Measurements from ENCODE around the gene MYO1D. TPM values are rescaled to one million over a fixed set of nuclear protein-coding genes. Genes with fewer than 3 reads are reported as not detected.
"Not testable (repeated sequence)": the region's sequence is repeated elsewhere in the genome, so short reads cannot be mapped to it uniquely, and the experiment has no call there.

The MYO1D gene
- polyA plus RNA-seq, 10 donors, result 3.8 to 7.8 (median 5.4) TPM

DNA sequence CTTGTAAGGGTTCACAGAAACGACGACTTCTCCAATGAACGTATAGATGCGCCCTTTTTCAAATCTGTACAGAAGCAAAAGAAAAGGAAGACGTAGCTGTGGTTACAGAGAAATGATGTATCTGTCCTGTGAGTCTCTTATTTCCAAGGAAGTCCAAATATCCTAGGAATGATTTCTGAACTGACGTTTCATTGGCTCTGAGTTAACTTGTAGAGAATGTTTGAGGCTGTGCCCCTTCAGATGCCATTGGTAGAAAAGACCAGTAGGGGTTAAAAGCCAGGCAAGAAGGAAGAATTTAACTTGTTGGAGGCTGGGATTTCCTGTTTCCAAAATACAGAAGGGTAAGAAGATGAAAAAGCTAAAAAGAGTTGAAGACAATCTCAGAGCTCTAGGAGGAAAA is 96.2 kb downstream of the MYO1D start:
- DNase-seq, result no peak

DNA sequence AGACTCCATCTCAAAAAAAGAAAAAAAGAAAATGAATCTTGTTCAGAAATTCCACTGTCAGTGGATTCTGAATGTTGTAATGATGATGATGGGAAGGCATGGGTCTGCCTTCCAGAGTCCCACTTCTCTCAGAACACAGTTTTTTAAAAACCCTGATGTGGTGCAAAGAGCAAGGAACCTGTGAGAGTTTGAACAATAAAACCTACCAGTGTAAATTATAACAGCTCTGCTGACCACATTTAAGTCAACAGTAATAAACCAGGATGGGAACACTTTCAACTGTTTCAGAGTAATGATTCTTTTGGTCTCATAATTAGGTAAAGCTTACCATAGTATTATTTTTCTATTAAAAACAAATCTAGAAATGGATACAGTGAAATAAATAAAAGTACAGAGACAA is 99.0 kb downstream of the MYO1D start:
- DNase-seq, result no peak

DNA sequence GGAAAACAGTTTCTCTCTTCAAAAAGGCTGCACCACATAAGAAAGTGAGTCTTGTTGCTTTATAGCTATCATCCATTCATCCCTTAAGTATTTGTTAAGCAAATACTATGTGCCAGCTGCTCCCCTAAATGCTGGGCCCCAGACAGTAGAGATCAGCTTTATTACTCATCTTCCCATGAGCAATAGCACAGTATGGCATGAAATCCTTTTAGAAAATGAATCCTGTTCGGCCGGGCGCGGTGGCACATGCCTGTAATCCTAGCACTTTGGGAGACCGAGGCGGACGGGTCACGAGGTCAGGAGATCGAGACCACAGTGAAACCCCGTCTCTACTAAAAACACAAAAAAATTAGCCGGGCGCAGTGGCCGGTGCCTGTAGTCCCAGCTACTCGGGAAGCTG is 99.5 kb downstream of the MYO1D start:
- no peak for DNase-seq

DNA sequence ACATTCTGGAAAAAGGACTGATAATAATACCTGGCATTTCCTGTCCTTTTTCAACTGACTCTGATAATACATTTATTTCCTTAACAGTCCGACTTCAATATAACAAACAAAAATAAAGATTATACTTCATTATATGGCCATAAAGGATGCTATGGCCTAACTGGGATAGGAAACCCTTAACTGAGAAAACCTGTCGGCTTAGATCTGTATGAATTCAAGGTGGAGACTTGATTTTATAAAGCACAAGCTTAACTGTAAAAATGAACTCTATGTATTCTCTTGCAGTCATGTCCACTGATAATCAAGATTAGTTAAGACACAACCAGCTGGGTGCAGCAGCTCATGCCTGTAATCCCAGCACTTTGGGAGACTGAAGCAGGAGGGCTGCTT is 102.2 kb downstream of the MYO1D start:
- DNase-seq, result no peak

DNA sequence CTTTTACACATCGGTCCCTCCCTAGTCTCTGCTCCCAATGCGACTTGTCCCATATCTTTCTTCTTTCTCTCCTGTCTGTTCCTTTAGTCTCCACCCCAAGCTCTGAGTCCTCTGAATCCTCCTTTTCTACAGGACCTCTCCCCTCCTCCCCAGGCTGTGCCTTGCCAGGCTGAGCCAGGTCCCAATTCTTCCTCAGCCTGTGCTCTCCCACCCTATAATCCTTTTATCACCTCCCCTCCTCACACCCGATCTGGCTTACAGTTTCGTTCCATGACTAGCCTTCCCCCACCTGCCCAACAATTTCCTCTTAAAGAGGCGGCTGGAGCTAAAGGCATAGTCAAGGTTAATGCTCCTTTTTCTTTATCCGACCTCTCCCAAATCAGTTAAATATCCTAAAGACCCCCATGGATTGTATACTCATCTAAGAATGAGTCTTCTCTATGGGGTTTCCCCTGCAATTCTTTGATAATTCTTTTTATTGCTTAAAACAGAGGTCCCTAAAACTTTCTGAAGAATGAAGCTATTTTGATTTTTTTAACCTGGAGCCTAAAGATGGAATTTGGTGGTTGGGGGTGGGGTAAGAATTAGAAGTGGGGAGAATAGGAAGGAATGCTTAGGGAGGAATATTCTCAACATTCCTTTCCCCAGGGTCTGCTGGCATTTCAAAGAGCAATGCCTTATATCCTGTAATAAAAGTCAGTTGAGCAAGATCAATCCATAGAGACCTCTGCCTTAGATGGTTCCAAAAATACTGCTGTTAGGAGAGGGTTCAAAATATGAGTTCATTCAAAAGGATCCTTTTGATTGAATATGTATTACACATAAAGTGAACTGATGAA is 102.8 kb downstream of the MYO1D start:
- DNase-seq, result no peak

DNA sequence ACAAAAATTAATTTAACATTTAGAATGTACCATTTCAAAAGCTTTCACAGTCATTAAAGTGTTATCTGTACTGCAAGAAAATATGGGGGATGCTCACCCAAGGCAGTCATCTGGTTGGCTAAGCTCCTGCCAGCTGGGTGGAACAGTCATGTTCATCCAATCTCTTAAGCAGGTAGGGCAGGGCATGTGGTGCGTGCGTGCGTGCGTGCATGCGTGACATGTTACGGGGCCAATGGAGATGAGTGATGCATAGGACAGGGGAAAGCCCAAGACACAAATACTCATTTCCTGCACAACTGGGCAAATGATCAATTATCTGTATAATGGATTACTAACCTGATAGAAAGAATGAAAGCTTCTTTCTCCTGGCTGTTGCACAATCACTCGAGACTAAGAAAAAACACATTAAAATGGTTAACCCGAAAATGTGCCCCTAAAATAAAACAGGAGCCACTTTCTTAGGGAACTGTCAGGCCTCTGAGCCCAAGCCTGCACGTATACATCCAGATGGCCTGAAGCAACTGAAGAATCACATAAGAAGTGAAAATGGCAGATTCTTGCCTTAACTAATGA is 104.4 kb downstream of the MYO1D start:
- no peak for DNase-seq

DNA sequence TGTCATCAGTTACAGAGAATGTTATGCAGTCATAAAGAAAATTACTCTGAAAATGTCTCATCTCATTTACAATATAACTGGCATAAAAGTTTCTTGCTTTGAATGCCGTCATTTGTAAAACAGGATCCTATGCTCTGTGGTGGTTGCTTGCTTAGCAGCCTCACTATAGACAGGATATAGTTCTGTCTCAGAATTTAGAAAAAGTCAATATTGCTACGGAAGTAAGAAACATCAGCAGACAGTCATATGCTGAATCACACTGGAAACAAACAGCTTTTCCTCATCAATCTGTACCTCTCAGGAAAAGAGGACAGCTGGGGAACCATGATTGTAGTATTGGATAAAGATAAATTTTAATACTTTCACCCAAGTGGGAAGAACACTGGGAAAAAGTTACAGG is 105.5 kb downstream of the MYO1D start:
- DNase-seq, result no peak

DNA sequence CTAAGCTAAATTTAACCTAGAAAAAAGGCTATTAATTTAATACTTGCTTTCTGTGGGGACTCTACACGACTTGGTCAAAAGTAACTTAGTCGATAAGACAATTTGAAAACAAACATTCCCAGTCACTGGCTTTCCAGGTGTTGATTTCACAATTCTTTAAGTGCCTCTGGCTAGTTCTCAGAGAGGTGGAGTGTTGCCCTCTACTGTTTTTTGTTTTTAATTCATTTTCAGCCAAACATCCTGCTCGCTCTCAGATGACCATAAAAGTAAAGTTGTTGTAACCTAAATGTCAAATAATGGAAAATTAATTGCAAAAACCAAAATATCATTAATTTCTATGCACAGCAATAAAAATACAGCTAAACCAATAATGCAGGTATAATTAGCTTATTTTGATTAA is 107.1 kb downstream of the MYO1D start:
- DNase-seq, result no peak

DNA sequence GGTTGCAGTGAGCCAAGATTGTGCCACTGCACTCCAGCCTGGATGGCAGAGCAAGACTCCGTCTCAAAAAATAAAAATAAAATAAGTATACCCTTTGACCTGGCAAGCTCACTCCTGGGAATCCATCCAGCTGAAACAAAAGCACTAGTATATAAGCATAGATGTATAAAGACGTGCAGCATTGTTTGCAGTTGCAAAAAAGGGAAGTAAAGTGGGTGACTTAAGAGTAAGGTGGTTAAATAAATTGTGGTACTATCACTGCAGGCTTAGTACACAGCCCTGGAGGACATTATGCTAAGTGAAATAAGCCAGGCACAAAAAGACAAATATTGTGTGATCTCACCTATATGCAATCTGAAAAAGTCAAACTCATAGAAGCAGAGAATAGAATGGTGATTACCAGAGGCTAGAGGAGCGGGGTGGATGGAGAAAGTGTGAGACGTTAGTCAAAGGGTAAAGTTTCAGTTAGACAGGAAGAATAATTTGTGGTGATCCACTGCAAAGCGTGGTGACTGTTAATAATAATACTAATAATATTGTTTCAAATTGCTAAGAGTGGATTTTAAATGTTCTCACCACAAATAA is 113.0 kb downstream of the MYO1D start:
- no peak for DNase-seq

DNA sequence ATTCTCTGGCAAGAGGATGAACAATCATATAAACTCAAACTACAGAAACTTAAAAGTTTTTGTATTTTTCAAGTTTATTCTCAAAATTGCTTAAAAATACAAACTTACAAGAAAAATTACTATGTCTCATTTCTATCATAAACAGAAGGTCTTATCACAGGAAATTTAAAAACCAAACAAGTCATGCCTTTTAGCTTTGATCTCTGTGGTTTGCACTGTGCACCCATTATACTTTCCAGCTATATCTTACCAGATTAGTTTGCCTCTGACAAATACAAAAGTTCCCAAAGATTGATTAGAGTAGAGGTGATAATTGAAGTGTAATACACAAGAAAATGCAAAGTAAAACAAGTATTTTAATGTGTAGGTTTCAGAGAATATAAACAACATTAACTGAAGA is 117.4 kb downstream of the MYO1D start:
- DNase-seq, result no peak

DNA sequence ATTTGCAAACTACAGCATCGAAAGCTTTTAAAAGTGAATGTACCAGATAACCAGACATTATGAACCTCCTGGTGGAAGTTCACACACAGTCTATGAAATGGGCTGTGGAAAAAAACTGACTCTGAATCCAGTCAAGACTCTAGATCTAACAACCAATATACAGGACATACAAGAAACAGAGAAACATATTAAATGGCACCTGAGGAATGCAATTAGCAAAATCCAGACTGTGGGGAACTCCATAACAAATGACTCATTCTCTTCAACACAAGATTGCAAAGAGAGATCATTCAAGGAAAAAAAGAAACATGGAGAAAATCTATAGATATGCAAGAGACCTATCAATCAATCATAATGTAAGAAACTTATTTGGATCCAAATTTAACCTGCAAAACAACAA is 119.0 kb downstream of the MYO1D start:
- no peak for DNase-seq

DNA sequence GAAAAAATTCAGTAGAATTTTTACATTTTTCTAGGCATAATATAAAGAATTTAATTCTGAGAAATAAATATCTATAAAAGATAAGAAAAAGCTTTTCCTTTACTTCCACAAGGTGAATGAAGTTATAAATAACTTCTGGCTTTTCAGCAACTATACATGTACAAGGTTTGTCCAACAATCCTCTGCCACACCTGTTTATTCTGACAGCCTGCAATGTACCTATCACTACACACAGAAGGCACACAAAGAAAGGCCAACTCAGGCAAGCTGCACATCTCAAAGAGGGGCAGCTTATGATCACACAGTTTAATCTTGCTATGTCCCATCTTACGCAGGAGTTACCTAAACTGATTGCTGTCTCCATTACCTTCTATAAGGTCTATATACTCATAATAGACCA is 120.2 kb downstream of the MYO1D start:
- no peak for DNase-seq

DNA sequence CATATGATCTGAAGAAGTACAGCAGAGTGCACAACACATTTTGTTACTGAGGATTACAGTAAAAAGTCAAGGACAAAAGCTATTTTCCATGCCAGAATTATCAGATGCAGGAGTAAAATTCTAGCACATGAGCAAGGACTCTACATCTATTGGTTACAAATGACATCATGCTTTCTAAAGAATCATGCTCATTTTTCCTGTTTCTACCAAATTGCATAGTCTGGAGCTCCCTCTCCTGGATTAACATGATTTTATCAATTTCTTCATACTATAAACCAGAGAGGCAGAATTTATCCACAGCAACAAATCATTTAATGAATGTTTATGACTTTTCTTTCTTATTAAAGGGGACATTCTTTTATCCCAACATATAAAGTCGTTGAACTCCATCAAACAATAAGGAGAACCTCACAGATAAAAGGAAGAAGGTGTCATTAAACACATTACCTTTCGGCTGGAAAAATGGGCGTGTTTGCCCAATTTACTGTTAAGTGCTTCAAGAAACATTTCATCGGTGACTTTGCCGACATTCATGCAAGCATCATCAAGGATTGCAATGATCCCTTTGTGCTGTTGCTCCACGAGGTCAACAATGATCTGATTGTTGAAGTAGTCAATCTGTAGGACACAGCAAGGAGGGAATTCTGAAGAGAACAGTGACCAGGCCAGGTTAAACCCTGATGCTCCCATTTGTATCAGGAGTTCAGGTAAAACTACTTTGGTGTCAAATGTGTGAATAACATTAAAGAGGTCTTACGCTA is 121.7 kb downstream of the MYO1D start:
- peak; percentile 68 to 82 (median 69) for DNase-seq

DNA sequence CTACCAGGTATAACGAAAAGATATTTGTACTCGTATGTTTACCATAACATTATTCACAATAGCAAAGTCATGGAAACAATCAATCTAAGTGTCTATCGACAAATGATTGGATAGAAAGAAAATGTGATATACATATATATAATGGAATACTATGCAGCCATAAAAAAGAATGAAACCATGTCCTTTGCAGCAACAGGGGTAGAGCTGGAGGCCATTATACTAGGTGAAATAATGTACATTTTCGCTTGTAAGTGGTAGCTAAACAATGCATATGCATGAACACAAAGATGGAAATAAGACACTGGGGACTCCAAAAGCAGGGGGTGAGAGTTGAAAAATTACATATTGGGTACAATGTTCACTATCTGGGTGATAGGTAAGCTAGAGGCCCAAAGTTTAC is 124.0 kb downstream of the MYO1D start:
- DNase-seq, result no peak

DNA sequence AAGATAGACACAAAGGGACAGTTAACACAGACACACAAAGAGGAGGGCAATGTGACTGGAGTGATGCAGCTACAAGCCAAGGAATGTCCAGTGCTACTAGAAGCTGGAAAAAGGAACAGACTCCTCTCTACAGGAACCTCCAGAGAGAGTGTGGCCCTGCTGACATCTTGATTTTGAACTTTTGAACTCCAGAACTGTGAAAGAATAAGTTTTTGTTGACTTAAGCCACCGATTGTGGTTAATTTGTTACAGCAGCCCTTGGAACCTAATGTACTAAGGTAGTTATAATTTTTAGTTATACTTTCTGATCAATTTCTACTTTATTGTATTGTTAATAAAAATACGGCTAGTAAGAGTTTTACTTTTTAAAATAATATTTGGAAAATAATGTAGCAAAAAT is 129.1 kb downstream of the MYO1D start:
- DNase-seq, result no peak

DNA sequence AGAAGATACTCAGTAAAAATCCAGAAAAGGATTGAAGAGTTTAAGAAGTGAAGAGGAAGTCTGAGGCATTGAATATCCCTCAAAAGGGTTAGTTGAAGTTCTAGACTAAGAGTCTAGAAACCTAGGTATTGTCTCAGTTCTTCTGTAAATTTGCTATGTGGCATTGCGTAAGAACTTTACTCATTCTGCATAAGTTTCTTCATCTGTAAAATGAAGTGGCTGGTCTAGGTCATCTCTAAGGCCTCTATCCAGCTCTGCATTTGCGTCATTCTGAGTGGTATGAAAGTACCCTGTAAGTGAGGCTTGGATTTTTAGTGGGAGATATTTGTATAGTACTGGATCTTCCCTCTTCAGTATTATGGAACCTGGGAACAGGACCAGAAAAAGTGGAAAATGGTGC is 130.2 kb downstream of the MYO1D start:
- no peak for DNase-seq

DNA sequence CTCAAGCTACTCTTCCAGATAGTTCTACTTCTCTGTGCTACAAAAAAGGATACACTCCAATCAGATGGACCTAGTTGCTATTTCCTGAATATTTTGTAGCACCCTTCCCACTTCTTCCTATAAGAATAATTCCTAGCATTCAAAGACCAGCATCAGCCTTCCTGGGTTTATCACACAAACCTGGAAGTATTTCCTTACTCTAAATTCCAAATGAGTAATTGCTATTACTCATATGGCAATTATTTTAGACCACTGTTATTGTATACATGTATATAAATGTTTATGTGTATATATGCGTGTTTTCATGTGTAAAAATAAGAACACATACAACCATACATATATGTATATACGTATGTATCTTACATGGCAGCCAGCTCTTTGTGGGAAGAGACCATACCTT is 130.6 kb downstream of the MYO1D start:
- no peak for DNase-seq

DNA sequence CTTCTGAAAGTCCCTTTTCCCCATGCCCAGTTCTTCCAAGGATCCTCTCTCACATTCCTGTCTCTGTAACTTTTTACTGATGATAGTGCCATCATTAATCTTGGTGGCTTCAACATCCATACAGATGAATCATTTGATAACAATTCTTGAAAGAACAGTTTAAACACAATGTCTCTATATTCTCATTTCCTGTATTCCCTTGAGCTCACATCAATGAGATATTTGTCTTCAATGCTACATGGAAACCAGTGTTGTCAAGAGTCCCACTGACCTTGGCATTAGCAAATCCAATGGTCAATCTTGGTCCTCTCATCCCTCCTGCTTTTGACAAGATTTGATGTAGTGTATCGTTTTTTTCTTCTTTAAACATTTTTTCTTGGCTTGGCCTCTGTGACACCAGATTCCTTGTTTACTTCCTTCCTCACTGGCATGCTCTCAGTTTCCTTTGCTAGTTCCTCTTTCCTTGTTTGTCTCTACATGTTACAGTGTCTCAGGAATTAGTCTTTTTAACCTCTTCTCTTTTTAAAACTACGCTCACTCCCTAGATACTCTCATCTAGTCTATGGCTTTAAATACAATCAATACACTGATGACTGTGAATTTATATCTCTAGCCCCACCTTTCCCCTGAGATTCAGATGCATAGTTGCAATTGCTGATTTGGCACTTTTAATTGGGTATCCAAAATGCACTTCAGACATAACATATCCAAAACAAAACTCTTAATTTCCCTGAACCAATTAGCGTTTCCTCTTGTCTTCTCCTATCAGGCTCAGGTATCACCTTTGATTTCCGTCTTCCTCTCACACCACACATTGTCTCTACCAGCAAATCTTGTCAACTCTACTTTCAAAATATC is 134.0 kb downstream of the MYO1D start:
- peak in 1 of 3 donors; percentile 17 for DNase-seq

DNA sequence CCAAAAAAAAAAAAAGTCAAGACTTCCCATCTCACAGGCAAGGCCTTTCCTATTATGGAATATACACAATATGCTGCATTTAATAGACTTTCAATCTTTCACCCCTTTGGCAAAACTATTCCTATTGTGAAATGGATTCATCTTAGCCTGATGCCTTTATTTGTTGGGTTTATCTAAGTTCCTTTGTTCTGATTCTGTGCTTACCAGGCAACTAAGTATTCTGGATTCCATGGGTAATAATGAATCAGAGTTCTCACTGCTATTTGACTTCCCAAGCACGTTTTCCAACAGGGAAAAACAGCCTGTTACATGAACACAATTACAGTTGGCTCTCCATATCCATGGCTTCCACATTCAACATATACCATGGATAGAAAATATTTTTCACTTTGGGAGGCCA is 135.5 kb downstream of the MYO1D start:
- no peak for DNase-seq

DNA sequence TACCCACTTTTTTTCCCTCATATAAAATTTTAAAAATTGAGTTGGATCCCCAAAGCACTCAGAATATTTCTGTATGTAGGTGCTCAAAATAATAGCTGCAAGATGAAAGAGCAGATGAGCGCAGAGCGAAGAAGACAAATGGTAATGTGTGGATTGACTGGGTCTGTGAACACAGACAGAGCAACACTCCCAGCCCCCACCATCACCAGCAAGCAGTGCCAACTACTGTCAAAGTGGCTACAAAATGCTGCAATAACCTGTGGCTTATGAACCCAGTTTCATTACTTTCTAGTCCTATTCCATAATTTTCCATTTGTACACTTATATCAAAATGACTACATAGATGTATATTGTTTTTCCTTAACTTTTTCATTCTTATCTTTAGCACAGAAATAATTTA is 137.2 kb downstream of the MYO1D start:
- no peak for DNase-seq

DNA sequence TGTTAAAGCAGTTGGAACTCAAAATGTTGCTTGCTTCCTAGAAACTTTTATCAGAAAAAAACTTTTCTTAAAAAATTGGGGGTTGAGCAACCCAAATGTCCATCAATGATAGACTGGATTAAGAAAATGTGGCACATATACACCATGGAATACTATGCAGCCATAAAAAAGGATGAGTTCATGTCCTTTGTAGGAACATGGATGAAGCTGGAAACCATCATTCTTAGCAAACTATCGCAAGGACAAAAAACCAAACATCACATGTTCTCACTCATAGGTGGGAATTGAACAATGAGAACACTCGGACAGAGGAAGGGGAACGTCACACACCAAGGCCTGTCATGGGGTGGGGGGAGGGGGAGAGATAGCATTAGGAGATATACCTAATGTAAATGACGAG is 137.8 kb downstream of the MYO1D start:
- DNase-seq, result not testable (repeated sequence)

DNA sequence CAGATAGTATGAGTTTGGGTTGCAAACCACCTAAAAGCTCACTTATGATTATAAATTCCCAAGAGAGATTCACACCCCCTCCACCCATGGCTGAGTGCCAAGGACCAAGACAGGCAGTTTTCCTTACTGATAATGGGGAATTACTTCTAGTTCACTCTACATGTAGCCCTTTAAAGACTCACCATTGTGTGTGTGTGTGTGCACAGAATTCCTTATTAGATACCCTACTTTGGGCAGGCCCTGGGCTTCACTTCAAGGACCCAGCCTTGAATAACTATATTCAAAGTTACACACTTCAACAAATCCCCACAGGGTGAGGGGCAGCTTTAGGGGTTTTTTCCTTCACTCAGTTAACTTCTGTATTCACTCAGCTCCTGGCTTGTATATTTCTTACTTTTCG is 143.5 kb downstream of the MYO1D start:
- DNase-seq, result no peak
